ENCODE results near the gene ACOT4.
"Not testable (repeated sequence)": the region's sequence is repeated elsewhere in the genome, so short reads cannot be mapped to it uniquely, and the experiment has no call there.

GRCh38 chr14:73545353-73545752 is 46.3 kb upstream of the ACOT4 start:
- TF ChIP-seq SP1 (IDR thresholded peaks at IDR 0.05); CTBP1 (IDR thresholded peaks at IDR 0.05; ENCODE audit: borderline replicate concordance); L3MBTL2 (conservative IDR thresholded peaks at IDR 0.05); FOXK2 (IDR thresholded peaks at IDR 0.05); HDGF (IDR thresholded peaks at IDR 0.05; ENCODE audit: borderline replicate concordance); ELF4 (IDR thresholded peaks at IDR 0.05); ZNF384 (IDR thresholded peaks at IDR 0.05); SUZ12 (IDR thresholded peaks at IDR 0.05); BHLHE40 (IDR thresholded peaks at IDR 0.05; ENCODE audit: borderline replicate concordance); ARNT (IDR thresholded peaks at IDR 0.05); FOXM1 (IDR thresholded peaks at IDR 0.05; ENCODE audit: borderline replicate concordance): not testable (repeated sequence)

Data from HEK293T (cell line).